Heart right ventricle (tissue), 16 donors: ENCODE data around the gene NBEA. TPM values are rescaled to one million over a fixed set of nuclear protein-coding genes. Genes with fewer than 3 reads are reported as not detected.

Source experiments
- ATAC-seq, 8 donors: fragments of 200-7000 bp; cut with Tn5 transposase; one replicate each; pipeline ENCODE4 v1.9.1; 2020; ENCODE audit warnings: mild to moderate bottlenecking in 8 of 8, moderate library complexity in 8 of 8, moderate number of reproducible peaks in 1 of 8
- DNase-seq, 2 donors: peaks; one replicate each; pipeline ENCODE4 v3.0.0-alpha.2; 2020
- H3K27ac ChIP-seq, 10 donors: fragments of 200-600 bp; sonication (generic) in 2 of 10; one replicate each; pipeline versions ENCODE4 v1.5.0 to v1.8.0; 2020 to 2022; ENCODE audit warnings: mild to moderate bottlenecking in 3 of 10
- H3K27me3 ChIP-seq, 7 donors: fragments of 200-600 bp; one replicate each; pipeline ENCODE4 v1.8.0; 2021 to 2022; ENCODE audit warnings: mild to moderate bottlenecking in 2 of 7
- H3K36me3 ChIP-seq, 9 donors: fragments of 200-600 bp; sonication (generic) in 1 of 9; one replicate each; pipeline versions ENCODE4 v1.5.0 to v1.8.0; 2020 to 2022; ENCODE audit warnings: mild to moderate bottlenecking in 2 of 9
- H3K4me1 ChIP-seq, 9 donors: fragments of 200-600 bp; sonication (generic) in 1 of 9; one replicate each; pipeline versions ENCODE4 v1.5.0 to v1.8.0; 2020 to 2022; ENCODE audit warnings: mild to moderate bottlenecking in 4 of 9
- H3K4me3 ChIP-seq, 10 donors: fragments of 200-600 bp; sonication (generic) in 2 of 10; one replicate each; pipeline versions ENCODE4 v1.5.0 to v1.8.0; 2020 to 2022; ENCODE audit warnings: mild to moderate bottlenecking in 7 of 10, moderate library complexity in 2 of 10
- H3K9me3 ChIP-seq, 11 donors: fragments of 200-600 bp in 10 of 11; sonication (generic) in 2 of 11; one replicate each; pipeline versions ENCODE4 v1.5.0 to v1.8.0; 2013 to 2022; ENCODE audit warnings: mild to moderate bottlenecking in 2 of 11, control low read depth in 1 of 11, moderate library complexity in 1 of 11
- WGBS, 2 donors: extraction: QIAGEN DNeasy Blood & Tissue Kit; methylation state at CpG; one replicate each; pipeline ENCODE4 v1.1.7; 2013; ENCODE audit warnings: inconsistent platforms in 1 of 2; 5-methylcytosine and 5-hydroxymethylcytosine counted together
- intact Hi-C, 10 donors: fragments of 100-400 bp; cut with DNase I; formaldehyde crosslinking; loops; one replicate each; pipeline versions ENCODE4 v1.11.1 to v1.14.2; 2022
- polyA plus RNA-seq, 2 donors: library from polyadenylated mRNA; stranded (reverse); fragments of 200-250 nt; gene quantifications; one replicate each; pipeline ENCODE4 v1.2.3, GENCODE V29; 2013
- total RNA-seq, 10 donors: library from RNA; stranded (reverse); fragmentation: NEBNext Ultra II Directional in 3 of 10; extraction: Animal tissue kit (Norgen Biotek cat#: 25700) in 3 of 10; gene quantifications; one replicate each; pipeline versions ENCODE4 v1.2.1 to v1.2.4, GENCODE V29; 2021 to 2023
- TF ChIP-seq, protein P1 (sequence below), 9 donors: fragments of 200-600 bp; sonication (generic) in 2 of 9; IDR thresholded peaks; one replicate each; pipeline versions ENCODE4 v1.5.0 to v1.8.0; 2021 to 2022; ENCODE audit warnings: antibody characterized with exemption in 9 of 9, mild to moderate bottlenecking in 5 of 9, moderate library complexity in 1 of 9
- donor health status: Arrhythmogenic right ventricular cardiomyopathy.
- donor health status: ischemic (EF 13 %, LVEDD 7.1; RV severe dilation, severe dysfunction).
- donor health status: healthy with polysubstance abuse.
- donor health status: DM: no; HTN: yes; CAD: no.
- donor health status: DM: no; HTN: no; CAD: no.
- donor health status: ischemic (EF 25% LVEDD 6.9; RV normal size, moderate dysfunction).
- donor health status: ischemic (EF 25% LVEDD 5.7; RV mildly dilated, moderate dysfunction).
- donor health status: healthy.
- donor health status: DM: yes; HTN: yes; CAD: no.
- donor health status: Ischemic cardiomyopathy.
- donor health status: ischemic (EF 35%, LVEDD 5.7; RV mildly dilated, moderate dysfunction).
- donor health status: nonischemic (EF 11% LVEDD 7.7; RV severe dilation, severe dysfunction).
- donor health status: DM: yes; HTN: yes; CAD: no.
- donor health status: PGD.
- donor health status: ischemic (EF 29% LVEDD 5.4; RV normal size, mild dysfunction).
- donor health status: nonischemic (EF 23%, LVEDD 6.1; RV moderate dilation, normal function).

The NBEA gene
- total and polyA plus RNA-seq, 12 donors, result 4.3 to 30.6 (median 24.5) TPM

- Histone ChIP-seq H3K4me1 (peaks cover 0 to 21% (median 0%) of the 10 kb centered on the region in 9 donors), H3K36me3 (no peaks in the 10 kb centered on the region), H3K27ac (peak within 1 kb of the TSS; percentile 22 to 74 (median 49)), H3K27me3 (peaks cover 0 to 86% (median 0%) of the 10 kb centered on the region in 7 donors), H3K4me3 (peak within 1 kb of the TSS; percentile 35 to 76 (median 60)), H3K9me3 (peaks cover 0 to 6% (median 0%) of the 10 kb centered on the region in 11 donors)
- intact Hi-C loops, result loop anchor here in 2 of 10 donors (10.0 kb wide), 2 partner anchors 91 to 249 kb away; no protein-coding TSS in a partner anchor
- ATAC-seq (peak in 7 of 8 donors; percentile 16 to 71 (median 48)), DNase-seq (peak in 1 of 2 donors; percentile 31)
- 47 to 51% methylated on average over 35 of the region's 35 CpGs for WGBS, 2 donors
- TF ChIP-seq, protein P1, sequence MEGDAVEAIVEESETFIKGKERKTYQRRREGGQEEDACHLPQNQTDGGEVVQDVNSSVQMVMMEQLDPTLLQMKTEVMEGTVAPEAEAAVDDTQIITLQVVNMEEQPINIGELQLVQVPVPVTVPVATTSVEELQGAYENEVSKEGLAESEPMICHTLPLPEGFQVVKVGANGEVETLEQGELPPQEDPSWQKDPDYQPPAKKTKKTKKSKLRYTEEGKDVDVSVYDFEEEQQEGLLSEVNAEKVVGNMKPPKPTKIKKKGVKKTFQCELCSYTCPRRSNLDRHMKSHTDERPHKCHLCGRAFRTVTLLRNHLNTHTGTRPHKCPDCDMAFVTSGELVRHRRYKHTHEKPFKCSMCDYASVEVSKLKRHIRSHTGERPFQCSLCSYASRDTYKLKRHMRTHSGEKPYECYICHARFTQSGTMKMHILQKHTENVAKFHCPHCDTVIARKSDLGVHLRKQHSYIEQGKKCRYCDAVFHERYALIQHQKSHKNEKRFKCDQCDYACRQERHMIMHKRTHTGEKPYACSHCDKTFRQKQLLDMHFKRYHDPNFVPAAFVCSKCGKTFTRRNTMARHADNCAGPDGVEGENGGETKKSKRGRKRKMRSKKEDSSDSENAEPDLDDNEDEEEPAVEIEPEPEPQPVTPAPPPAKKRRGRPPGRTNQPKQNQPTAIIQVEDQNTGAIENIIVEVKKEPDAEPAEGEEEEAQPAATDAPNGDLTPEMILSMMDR (IDR thresholded peaks at IDR 0.05), result no peak
Measured at GRCh38 chr13:35475960-35476943, 534.2 kb downstream of the NBEA start, which contains the start of gene MAB21L1. TSS of gene MAB21L1 (minus strand) at chr13:35476689. CDS start at chr13:35476138, 551 bp downstream.

DNA sequence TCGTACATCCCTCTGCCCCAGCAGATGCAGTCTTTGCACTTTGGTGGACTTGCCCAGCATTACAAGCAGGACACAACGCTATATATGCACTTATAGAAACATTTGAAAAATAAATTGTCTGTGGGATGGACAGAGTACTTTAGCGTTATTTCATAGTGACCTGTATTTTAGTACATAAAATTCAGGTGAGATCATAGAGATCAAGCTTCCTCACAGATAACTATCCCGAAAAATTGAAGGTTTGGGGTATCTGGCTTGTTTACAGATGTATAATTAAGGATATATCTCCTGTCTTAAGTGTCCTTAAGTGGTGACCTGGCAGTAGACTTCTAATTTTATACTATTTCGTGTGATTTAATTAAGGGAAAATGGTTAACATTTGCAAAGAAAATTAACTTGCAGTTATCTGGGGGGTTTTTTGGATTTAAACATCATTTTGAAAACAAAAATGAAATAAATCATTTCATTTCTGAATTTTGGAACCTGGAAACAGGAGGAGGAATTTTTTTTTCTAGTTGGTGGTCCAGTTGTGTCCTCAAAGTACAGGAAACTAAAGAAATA lies 535.4 kb downstream of the NBEA start:
- no peak for DNase-seq
- no peak overlapping the region for H3K27ac ChIP-seq

GRCh38 chr13:35478271-35479037 lies 536.4 kb downstream of the NBEA start:
- WGBS, 2 donors, result 52 to 64% methylated on average over 51 of the region's 51 CpGs
- Histone ChIP-seq H3K9me3 (peaks cover 0 to 6% (median 0%) of the 10 kb centered on the region in 11 donors), H3K27ac (no peak overlapping the region), H3K4me1 (peaks cover 0 to 18% (median 0%) of the 10 kb centered on the region in 9 donors), H3K27me3 (peaks cover 0 to 64% (median 0%) of the 10 kb centered on the region in 7 donors), H3K4me3 (no peak overlapping the region), H3K36me3 (no peaks in the 10 kb centered on the region)
- TF ChIP-seq, protein P1 (IDR thresholded peaks at IDR 0.05), result no peak
- ATAC-seq (peak in 2 of 8 donors; percentile 20 to 55), DNase-seq (no peak)
- intact Hi-C loops, result loop anchor here in 2 of 10 donors (10.0 kb wide), 2 partner anchors 94 to 246 kb away; no protein-coding TSS in a partner anchor

More for the DNA sequence above, 535.4 kb downstream of the NBEA start:
- no peak for ATAC-seq
- Histone ChIP-seq H3K36me3 (no peaks in the 10 kb centered on the region), H3K27me3 (peaks cover 0 to 74% (median 0%) of the 10 kb centered on the region in 7 donors), H3K9me3 (peaks cover 0 to 6% (median 0%) of the 10 kb centered on the region in 11 donors), H3K4me3 (peak overlapping the region in 1 of 10 donors; percentile 68), H3K4me1 (peaks cover 0 to 18% (median 0%) of the 10 kb centered on the region in 9 donors)
- intact Hi-C loops, result loop anchor here in 2 of 10 donors (10.0 kb wide), 2 partner anchors 93 to 247 kb away; no protein-coding TSS in a partner anchor
- TF ChIP-seq, protein P1 (IDR thresholded peaks at IDR 0.05), result no peak
- WGBS, 2 donors, result 75 to 81% methylated on average over 5 of the region's 5 CpGs
